22Rv1 (cell line): ENCODE measurements around the gene ABCA6.

Experiments
- CTCF ChIP-seq: fragments of 450-650 bp; IDR thresholded peaks from 2 replicates; pipeline ENCODE4 v1.5.1; 2017; ENCODE audit warnings: mild to moderate bottlenecking
- ZFX ChIP-seq: fragments of 450-650 bp; IDR thresholded peaks from 2 replicates; pipeline ENCODE4 v1.6.1; 2017; ENCODE audit warnings: antibody characterized with exemption, borderline replicate concordance

GRCh38 chr17:69048634-69049033, 93.1 kb downstream of the ABCA6 start:
- TF ChIP-seq CTCF: no peak
- no peak for TF ChIP-seq ZFX
